ENCODE results near the gene ZNF653. TPM values are rescaled to one million over a fixed set of nuclear protein-coding genes. Genes with fewer than 3 reads are reported as not detected.

The ZNF653 gene
- polyA plus RNA-seq, 1 experiment: 2.1 TPM

DNA sequence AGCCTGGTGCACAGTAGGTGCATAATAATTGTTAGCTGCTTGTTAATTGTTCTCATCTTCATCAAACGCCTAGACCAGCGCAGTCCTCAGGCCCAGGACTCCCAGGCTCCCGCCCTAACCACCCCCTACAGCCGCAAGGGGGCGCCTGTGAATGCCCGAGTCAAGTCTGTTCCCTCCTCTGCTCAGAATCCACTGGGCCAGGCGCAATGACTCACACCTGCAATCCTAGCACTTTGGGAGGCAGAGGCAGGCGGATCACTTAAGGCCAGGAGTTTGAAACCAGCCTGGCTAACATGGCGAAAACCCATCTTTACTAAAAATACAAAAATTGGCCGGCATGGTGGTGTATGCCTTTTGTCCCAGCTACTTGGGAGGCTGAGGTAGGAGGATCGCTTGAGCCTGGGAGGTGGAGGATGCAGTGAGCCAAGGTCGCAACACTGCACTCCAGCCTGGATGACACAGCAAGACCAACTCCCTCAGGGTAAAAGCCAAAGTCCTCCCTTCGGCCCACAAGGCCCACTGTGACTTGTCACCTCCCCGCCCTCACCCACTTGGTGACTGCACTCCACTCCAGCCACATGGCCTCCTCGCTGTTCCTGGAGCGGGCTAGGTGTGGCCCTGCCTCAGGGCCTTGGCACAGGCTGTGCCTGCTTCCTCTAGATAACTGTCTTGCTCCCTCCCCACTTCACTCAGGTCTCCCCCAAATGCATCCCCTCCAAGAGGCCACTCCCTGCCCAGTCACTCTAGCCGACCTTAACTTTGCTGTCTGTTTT lies 9.1 kb downstream of the ZNF653 start:
- ChIA-PET CTCF (interaction anchor here (0.6 to 1.5 kb wide), 4 partner anchors 11 to 278 kb away, joined by 3 read pairs; partner anchors contain the start of gene ELOF1), POLR2A (no interaction called here)
- TF ChIP-seq CTCF (IDR thresholded peaks at IDR 0.05; ENCODE audit: low read depth, low read length): peak; percentile 71
- no peaks in the 10 kb centered on the region; the same call in 1 of the 2 replicates for H3K9me3 ChIP-seq (ENCODE audit: control insufficient read depth, insufficient read depth, low read length)
- H3K4me3 ChIP-seq (ENCODE audit: low read depth, low read length): no peak overlapping the region
- no peaks in the 10 kb centered on the region for H3K27me3 ChIP-seq (ENCODE audit: control insufficient read depth, insufficient read depth, low read length)
- no peak overlapping the region for H3K27ac ChIP-seq (ENCODE audit: low read depth, low read length)
- DNase-seq (ENCODE audit: low read depth, low spot score): peak; percentile 55

DNA sequence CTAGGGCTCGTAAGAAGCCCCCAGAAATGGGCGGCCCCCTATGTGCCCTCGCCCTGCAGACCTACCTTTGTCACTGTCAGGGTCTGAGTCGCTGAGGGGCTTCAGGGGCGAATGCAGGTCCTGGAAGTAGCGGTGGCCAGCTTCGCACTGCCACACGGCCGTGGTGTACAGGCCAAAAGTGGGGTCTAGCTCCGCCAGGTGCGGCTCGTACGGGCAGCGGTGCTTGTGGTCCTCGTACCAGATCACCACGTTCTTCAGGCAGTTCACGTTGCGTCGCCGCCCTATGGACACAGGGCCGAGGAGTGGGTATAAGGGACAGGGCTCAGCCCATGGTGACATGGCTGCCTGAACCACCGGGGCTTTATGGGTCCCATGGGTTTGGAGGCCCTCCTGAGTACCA lies 9.8 kb downstream of the ZNF653 start:
- CTCF ChIA-PET: interaction anchor here (1.0 to 1.5 kb wide), 3 partner anchors 11 to 214 kb away, joined by 3 read pairs; partner anchors contain the start of gene ELOF1
- no peaks in the 10 kb centered on the region; the same call in 1 of the 2 replicates for H3K9me3 ChIP-seq (ENCODE audit: control insufficient read depth, insufficient read depth, low read length)
- H3K27me3 ChIP-seq (ENCODE audit: control insufficient read depth, insufficient read depth, low read length): no peaks in the 10 kb centered on the region
- no peak for TF ChIP-seq CTCF (IDR thresholded peaks at IDR 0.05; ENCODE audit: low read depth, low read length)
- no peak for DNase-seq (ENCODE audit: low read depth, low spot score)
- no peak overlapping the region for H3K4me3 ChIP-seq (ENCODE audit: low read depth, low read length)
- POLR2A ChIA-PET: no interaction called here
- H3K27ac ChIP-seq (ENCODE audit: low read depth, low read length): no peak overlapping the region

GRCh38 chr19:11495481-11495880 lies 10.2 kb downstream of the ZNF653 start:
- H3K27me3 ChIP-seq (ENCODE audit: control insufficient read depth, insufficient read depth, low read length): no peaks in the 10 kb centered on the region
- H3K4me3 ChIP-seq (ENCODE audit: low read depth, low read length): no peak overlapping the region
- POLR2A ChIA-PET: no interaction called here
- H3K27ac ChIP-seq (ENCODE audit: low read depth, low read length): no peak overlapping the region
- H3K9me3 ChIP-seq (ENCODE audit: control insufficient read depth, insufficient read depth, low read length): no peaks in the 10 kb centered on the region; the same call in 1 of the 2 replicates
- TF ChIP-seq CTCF (IDR thresholded peaks at IDR 0.05; ENCODE audit: low read depth, low read length): no peak
- CTCF ChIA-PET: interaction anchor here (0.9 to 1.5 kb wide), 3 partner anchors 10 to 202 kb away, joined by 3 to 5 read pairs (median 3); no protein-coding TSS in a partner anchor
- DNase-seq (ENCODE audit: low read depth, low spot score): no peak

DNA sequence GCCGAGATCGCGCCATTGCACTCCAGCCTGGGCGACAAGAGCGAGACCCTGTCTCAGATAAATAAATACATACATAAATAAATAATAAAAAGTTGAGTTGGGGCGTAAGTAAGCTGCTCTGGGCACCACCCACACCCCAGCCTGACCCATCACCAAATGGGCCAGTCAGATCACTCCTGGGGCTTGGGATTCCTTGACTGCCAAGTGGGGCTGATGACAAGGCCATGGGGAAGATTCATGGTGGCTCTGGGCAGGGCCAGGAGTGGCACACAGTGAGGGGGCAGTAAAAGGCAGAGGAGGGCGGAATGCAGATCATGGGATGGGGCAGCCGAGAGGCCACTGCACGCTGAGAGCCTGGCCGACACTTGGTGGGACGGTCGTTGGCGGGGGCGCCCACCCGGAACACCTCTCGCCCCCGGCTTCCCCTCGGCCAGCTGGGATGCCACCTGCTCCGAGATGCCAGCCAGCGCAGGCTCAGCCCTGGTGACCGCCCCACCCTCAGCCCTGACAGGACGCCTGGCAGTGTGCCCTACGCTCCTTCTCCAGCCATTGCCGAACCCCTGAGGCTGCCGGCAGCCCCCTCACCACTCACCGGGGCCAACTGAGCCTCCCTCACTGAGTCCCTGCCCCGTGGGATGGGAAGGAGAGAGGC lies 10.9 kb downstream of the ZNF653 start:
- Histone ChIP-seq H3K4me3 (ENCODE audit: low read depth, low read length) (no peak overlapping the region), H3K9me3 (ENCODE audit: control insufficient read depth, insufficient read depth, low read length) (no peaks in the 10 kb centered on the region; the same call in 1 of the 2 replicates), H3K27ac (ENCODE audit: low read depth, low read length) (no peak overlapping the region), H3K27me3 (ENCODE audit: control insufficient read depth, insufficient read depth, low read length) (no peaks in the 10 kb centered on the region)
- POLR2A ChIA-PET: no interaction called here
- TF ChIP-seq CTCF (IDR thresholded peaks at IDR 0.05; ENCODE audit: low read depth, low read length): no peak
- CTCF ChIA-PET: interaction anchor here (0.9 to 1.5 kb wide), 4 partner anchors 9 to 201 kb away, joined by 3 to 5 read pairs (median 4); no protein-coding TSS in a partner anchor
- DNase-seq (ENCODE audit: low read depth, low spot score): no peak

DNA sequence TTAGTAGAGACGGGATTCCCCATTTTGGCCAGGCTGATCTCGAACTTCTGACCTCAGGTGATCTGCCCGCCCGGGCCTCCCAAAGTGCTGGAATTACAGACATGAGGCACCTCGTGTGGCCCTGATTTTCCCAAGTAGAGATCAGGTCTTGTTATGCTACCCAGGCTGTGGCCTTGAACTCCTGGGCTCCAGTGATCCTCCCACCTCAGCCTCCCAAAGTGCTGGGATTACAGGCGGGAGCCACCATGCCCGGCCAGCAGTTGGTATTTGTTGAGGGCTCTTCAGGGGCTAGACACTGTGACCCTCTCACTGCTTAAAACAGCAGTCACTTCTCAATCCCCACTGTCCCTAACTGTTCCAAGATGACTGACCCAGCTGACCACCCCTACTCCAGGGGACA lies 16.3 kb downstream of the ZNF653 start:
- POLR2A ChIA-PET: no interaction called here
- no peak overlapping the region for H3K4me3 ChIP-seq (ENCODE audit: low read depth, low read length)
- no peak for TF ChIP-seq CTCF (IDR thresholded peaks at IDR 0.05; ENCODE audit: low read depth, low read length)
- no peaks in the 10 kb centered on the region for H3K27me3 ChIP-seq (ENCODE audit: control insufficient read depth, insufficient read depth, low read length)
- no peak for DNase-seq (ENCODE audit: low read depth, low spot score)
- H3K27ac ChIP-seq (ENCODE audit: low read depth, low read length): no peak overlapping the region
- CTCF ChIA-PET: no interaction called here
- H3K9me3 ChIP-seq (ENCODE audit: control insufficient read depth, insufficient read depth, low read length): no peaks in the 10 kb centered on the region; the same call in 1 of the 2 replicates

Data from AG04450 (cell line).